Dedifferentiated amniotic fluid mesenchymal stem cell (primary cell): ENCODE measurements around the gene LRRC45.
"Not testable (repeated sequence)": the region's sequence is repeated elsewhere in the genome, so short reads cannot be mapped to it uniquely, and the experiment has no call there.

Experiments used
- DNase-seq: peaks from one replicate; pipeline ENCODE4 v3.0.0-alpha.2; 2016; ENCODE audit errors: extremely low spot score

Gene LRRC45

GRCh38 chr17:82034371-82035011, 11.4 kb downstream of the LRRC45 start:
- DNase-seq: no peak

- no peak for DNase-seq
Observed at GRCh38 chr17:82035488-82035887, 12.4 kb downstream of the LRRC45 start.

- DNase-seq: no peak
Observed at GRCh38 chr17:82035956-82036633, 13.0 kb downstream of the LRRC45 start.

GRCh38 chr17:82036634-82037091, 13.6 kb downstream of the LRRC45 start:
- no peak for DNase-seq

- DNase-seq: peak; percentile 90
Observed at GRCh38 chr17:82037092-82037888, 14.2 kb downstream of the LRRC45 start, which contains the start of gene DCXR. Gene DCXR (minus strand): TSS chr17:82037697. CDS start chr17:82037682, 15 bp downstream.

- DNase-seq: no peak
Observed at GRCh38 chr17:82037889-82038195, 14.7 kb downstream of the LRRC45 start.

GRCh38 chr17:82038796-82039409, 15.8 kb downstream of the LRRC45 start:
- not testable (repeated sequence) for DNase-seq

- DNase-seq: no peak
Observed at GRCh38 chr17:82039695-82040299, 16.7 kb downstream of the LRRC45 start.

GRCh38 chr17:82041144-82041814, 18.2 kb downstream of the LRRC45 start:
- no peak for DNase-seq

GRCh38 chr17:82042649-82043048, 19.5 kb downstream of the LRRC45 start:
- DNase-seq: no peak

GRCh38 chr17:82043507-82043906, 20.4 kb downstream of the LRRC45 start:
- DNase-seq: no peak

GRCh38 chr17:82045936-82046484, 22.9 kb downstream of the LRRC45 start:
- DNase-seq: no peak

- no peak for DNase-seq
Observed at GRCh38 chr17:82046903-82047302, 23.8 kb downstream of the LRRC45 start.

GRCh38 chr17:82047379-82047778, 24.3 kb downstream of the LRRC45 start:
- DNase-seq: no peak

- no peak for DNase-seq
Observed at GRCh38 chr17:82047914-82048570, 24.9 kb downstream of the LRRC45 start.

- no peak for DNase-seq
Observed at GRCh38 chr17:82048571-82048971, 25.5 kb downstream of the LRRC45 start.

GRCh38 chr17:82049106-82049505, 26.0 kb downstream of the LRRC45 start:
- no peak for DNase-seq

GRCh38 chr17:82049521-82049971, 26.4 kb downstream of the LRRC45 start:
- DNase-seq: no peak

- DNase-seq: no peak
Observed at GRCh38 chr17:82050152-82050760, 27.2 kb downstream of the LRRC45 start.
